GM18505 (cell line): ENCODE results near the gene PCDHGB3.
"Not testable (repeated sequence)": the region's sequence is repeated elsewhere in the genome, so short reads cannot be mapped to it uniquely, and the experiment has no call there.

Experiments used
- ATAC-seq: cut with Tn5 transposase; IDR thresholded peaks from one replicate; pipeline ENCODE4 v1.9.1; 2021; ENCODE audit not compliant: unreplicated experiment
- POLR2A ChIP-seq: IDR thresholded peaks from 4 replicates; pipeline ENCODE4 v1.6.1; 2011; ENCODE audit warnings: borderline replicate concordance; ENCODE audit not compliant: insufficient read depth, insufficient read length; ENCODE audit errors: extremely low read depth

PCDHGB3 gene

GRCh38 chr5:141371572-141372475, 1.8 kb downstream of the PCDHGB3 start:
- no peak for ATAC-seq
- no peak for TF ChIP-seq POLR2A

DNA sequence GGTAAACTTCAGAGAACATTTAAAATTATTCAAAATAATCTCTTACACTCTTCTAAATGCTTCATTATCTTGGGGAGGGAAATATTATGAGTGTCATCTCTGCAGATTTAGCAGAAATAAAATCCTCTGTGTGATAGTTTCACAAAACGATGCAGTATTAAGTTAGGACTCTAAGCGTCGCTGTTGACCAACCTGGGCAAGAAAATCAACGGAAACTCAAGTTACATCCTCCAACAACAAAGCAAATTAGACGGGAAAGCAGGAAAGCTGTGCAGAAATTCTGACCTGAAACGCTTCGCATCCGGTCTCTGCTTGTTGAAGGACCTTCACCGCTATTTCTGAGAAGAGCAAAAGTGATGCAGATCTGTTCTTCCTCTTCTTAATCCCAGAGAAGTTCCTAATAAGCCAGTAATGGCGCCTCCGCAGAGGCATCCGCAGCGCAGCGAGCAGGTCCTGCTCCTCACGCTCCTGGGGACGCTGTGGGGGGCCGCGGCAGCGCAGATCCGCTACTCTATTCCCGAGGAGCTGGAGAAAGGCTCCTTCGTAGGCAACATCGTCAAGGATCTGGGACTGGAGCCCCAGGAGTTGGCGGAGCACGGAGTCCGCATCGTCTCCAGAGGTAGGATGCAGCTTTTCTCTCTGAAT, 3.8 kb downstream of the PCDHGB3 start, which contains the start of gene PCDHGA6:
Gene PCDHGA6, plus strand, starts transcription at position 219 of the 645 bp plus-strand sequence. Its CDS starts 193 bp downstream, at position 412.
- no peak for TF ChIP-seq POLR2A
- no peak for ATAC-seq

DNA sequence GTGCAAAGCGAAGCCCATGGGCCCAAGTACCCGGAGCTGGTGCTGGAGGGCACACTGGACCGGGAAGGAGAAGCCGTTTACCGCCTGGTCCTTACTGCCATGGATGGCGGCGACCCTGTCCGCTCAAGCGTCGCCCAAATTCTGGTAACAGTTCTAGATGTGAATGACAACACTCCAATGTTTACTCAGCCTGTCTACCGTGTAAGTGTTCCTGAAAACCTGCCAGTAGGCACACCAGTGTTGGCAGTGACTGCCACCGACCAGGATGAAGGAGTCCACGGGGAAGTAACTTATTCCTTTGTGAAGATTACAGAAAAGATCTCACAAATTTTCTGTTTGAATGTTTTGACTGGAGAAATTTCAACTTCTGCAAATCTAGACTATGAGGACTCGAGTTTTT, 4.6 kb downstream of the PCDHGB3 start:
- TF ChIP-seq POLR2A: no peak
- ATAC-seq: no peak

GRCh38 chr5:141375444-141376155, 5.6 kb downstream of the PCDHGB3 start:
- ATAC-seq: not testable (repeated sequence)

- TF ChIP-seq POLR2A: no peak
- no peak for ATAC-seq
Measured at GRCh38 chr5:141382469-141383294, 12.6 kb downstream of the PCDHGB3 start, which contains the start of gene PCDHGA7. Gene PCDHGA7, plus strand, starts transcription at chr5:141382742. Its CDS starts 158 bp downstream, at chr5:141382900.

GRCh38 chr5:141383345-141383744, 13.3 kb downstream of the PCDHGB3 start:
- no peak for TF ChIP-seq POLR2A
- ATAC-seq: no peak

DNA sequence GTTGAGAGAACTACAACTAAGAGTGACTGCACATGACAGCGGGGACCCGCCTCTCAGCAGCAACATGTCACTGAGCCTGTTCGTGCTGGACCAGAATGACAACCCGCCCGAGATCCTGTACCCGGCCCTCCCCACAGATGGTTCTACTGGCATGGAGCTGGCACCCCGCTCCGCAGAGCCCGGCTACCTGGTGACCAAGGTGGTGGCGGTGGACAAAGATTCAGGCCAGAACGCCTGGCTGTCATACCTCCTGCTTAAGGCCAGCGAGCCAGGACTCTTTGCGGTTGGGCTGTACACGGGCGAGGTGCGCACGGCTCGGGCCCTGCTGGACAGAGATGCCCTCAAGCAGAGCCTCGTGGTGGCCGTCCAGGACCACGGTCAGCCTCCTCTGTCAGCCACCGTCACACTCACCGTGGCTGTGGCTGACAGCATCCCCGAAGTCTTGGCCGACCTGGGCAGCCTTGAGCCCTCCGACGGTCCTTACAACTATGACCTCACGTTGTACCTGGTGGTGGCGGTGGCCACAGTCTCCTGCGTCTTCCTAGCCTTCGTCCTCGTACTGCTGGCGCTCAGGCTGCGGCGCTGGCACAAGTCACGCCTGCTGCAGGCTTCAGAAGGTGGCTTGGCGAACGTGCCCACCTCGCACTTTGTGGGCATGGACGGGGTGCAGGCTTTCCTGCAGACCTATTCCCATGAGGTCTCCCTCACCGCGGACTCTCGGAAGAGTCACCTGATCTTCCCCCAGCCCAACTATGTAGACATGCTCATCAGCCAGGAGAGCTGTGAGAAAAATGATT, 14.6 kb downstream of the PCDHGB3 start:
- TF ChIP-seq POLR2A: no peak
- ATAC-seq: no peak

DNA sequence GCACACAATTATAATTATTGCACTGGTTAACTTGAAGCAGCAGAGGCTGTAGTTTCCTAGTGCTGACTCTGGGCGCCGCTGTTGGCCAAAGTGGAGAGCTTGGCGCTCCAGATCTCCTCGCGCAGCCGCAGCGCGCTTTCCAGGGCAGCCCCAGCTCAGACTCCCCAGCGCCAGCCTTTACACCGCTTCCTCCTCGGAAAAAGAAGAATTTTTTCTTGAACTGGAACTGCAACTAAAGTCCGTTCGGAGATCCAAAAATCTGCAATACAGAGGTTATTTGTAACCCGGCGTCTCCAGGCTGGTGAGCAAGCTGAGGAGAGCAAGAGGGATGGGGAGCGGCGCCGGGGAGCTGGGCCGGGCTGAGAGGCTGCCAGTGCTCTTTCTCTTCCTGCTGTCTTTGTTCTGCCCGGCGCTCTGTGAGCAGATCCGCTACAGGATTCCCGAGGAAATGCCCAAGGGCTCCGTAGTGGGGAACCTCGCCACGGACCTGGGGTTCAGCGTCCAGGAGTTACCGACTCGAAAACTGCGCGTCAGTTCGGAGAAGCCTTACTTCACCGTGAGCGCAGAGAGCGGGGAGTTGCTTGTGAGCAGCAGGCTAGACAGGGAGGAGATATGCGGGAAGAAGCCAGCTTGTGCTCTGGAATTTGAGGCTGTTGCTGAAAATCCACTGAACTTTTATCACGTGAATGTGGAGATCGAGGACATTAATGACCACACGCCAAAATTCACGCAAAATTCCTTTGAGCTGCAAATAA, 17.7 kb downstream of the PCDHGB3 start, which contains the start of gene PCDHGB4:
Gene PCDHGB4, plus strand, starts transcription at position 142 of the 755 bp plus-strand sequence. Its CDS starts 187 bp downstream, at position 329.
- not testable (repeated sequence) for ATAC-seq

- no peak for ATAC-seq
- no peak for TF ChIP-seq POLR2A
Measured at GRCh38 chr5:141388661-141389060, 18.6 kb downstream of the PCDHGB3 start.

GRCh38 chr5:141389153-141390042, 19.4 kb downstream of the PCDHGB3 start:
- ATAC-seq: no peak
- TF ChIP-seq POLR2A: no peak
